ENCODE results near the gene IFT88. TPM values are rescaled to one million over a fixed set of nuclear protein-coding genes. Genes with fewer than 3 reads are reported as not detected.

Gene IFT88, protein sequence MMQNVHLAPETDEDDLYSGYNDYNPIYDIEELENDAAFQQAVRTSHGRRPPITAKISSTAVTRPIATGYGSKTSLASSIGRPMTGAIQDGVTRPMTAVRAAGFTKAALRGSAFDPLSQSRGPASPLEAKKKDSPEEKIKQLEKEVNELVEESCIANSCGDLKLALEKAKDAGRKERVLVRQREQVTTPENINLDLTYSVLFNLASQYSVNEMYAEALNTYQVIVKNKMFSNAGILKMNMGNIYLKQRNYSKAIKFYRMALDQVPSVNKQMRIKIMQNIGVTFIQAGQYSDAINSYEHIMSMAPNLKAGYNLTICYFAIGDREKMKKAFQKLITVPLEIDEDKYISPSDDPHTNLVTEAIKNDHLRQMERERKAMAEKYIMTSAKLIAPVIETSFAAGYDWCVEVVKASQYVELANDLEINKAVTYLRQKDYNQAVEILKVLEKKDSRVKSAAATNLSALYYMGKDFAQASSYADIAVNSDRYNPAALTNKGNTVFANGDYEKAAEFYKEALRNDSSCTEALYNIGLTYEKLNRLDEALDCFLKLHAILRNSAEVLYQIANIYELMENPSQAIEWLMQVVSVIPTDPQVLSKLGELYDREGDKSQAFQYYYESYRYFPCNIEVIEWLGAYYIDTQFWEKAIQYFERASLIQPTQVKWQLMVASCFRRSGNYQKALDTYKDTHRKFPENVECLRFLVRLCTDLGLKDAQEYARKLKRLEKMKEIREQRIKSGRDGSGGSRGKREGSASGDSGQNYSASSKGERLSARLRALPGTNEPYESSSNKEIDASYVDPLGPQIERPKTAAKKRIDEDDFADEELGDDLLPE
- 1 to 10 TPM; 2.8 to 3.2 (median 2.8) TPM for total RNA-seq

DNA sequence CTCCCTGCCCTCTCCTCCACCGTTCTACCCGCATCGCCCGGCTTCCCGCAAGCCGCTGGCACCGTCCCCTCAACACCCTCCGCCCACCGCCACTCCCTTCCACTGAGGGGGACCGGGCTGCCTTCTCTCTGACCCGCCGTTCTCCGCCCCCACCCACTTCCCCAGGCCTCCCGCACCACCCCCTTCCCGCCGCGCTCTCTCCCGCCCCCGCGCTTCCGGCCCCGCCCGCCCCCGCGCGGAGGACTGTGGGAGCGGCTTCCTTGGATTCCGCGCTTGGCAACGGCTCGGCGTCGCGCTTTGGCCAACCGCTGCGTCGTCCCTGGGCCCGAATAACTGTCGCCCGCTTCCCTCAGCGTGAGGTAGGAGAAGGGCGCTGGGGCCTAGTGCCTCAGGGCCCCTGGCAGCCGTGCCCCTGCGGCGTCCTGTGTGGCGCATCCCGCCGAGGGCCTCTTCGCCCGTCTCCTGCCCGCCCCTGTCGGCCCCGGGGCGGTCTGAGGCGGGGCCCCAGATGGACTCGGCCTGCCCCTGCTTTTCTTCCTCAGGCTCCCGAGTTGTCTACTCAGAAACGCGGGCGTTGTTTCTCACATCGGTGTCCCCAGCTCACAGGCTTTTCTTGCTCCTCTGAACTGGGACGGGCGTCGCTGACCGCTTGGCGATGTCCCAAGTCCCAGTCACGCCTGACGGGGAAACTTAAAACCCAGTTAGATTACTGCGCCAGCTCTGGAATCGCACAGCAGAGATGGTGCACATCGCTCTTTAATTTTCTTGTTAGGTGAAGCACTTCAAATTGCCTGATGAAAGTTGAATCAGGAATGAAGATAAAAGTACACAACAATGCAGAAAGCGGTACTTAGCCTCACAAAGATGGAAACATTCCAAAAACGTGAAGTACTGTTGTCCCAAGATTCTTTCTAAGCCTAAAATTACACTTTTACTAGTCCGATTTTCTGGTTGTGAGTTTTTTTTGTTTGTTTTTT is at the start of gene IFT88:
Gene IFT88 (plus strand): TSS at position 260 of the 977 bp plus-strand sequence. CDS start 7,229 bp downstream, outside the sequence.
- Mint-ChIP-seq H3K4me1 (ENCODE audit: low read depth) (peaks cover 21% of the 10 kb centered on the region), H3K36me3 (ENCODE audit: insufficient read depth) (no peaks in the 10 kb centered on the region), H3K4me3 (peak within 1 kb of the TSS; percentile 87), H3K27me3 (ENCODE audit: low read depth) (no peaks in the 10 kb centered on the region), H3K9me3 (peaks cover 8% of the 10 kb centered on the region)
- DNase-seq (peak; percentile 76), ATAC-seq (peak; percentile 86 to 91)

DNA sequence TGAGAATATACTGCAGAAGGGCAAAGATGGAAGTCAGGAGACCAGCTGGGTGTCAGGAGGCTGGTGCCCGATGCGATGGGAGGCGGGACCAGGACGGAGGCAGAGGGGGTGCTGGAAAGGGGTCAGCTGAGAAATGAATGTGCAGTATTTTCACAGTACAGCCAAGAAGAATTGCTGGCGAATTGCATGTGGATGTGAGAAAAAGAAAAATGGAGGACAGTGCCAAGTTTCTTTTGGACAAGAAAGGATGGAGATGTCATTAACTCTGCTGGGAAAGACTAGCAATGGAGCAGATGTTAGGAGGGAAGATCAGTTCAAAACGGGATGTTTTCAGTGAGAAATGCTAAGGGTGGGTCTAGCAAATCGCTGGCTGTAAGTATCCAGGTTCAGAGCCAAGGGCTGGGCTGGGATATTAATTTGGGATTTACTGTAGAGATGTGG is 48.3 kb upstream of the IFT88 start:
- Mint-ChIP-seq H3K4me3 (no peak overlapping the region), H3K4me1 (ENCODE audit: low read depth) (peaks cover 3% of the 10 kb centered on the region), H3K27me3 (ENCODE audit: low read depth) (no peaks in the 10 kb centered on the region), H3K36me3 (ENCODE audit: insufficient read depth) (no peaks in the 10 kb centered on the region), H3K9me3 (no peaks in the 10 kb centered on the region)
- no peak for DNase-seq
- no peak for ATAC-seq

DNA sequence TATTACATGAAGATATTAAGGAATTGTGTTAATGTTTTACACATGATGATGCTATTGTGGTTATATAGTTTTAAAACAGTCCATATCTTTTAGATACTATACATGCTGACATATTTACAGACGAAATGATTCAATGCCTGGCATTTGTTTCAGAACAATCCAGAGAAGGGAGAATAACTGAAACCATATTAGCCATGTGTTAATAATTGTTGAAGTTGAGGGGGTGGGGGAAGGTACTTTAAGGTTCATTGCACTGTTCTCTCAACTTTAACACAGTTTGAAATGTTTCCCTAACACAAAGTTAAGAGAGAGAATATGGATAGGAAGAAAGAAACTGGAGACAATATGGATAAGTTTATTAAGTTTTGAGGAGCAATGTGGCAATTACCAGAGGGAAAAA is 47.1 kb upstream of the IFT88 start:
- no peaks in the 10 kb centered on the region for H3K27me3 Mint-ChIP-seq (ENCODE audit: low read depth)
- no peak for ATAC-seq
- H3K4me1 Mint-ChIP-seq (ENCODE audit: low read depth) = peaks cover 7% of the 10 kb centered on the region
- H3K4me3 Mint-ChIP-seq = no peak overlapping the region
- H3K36me3 Mint-ChIP-seq (ENCODE audit: insufficient read depth) = no peaks in the 10 kb centered on the region
- no peak for DNase-seq
- no peaks in the 10 kb centered on the region for H3K9me3 Mint-ChIP-seq

DNA sequence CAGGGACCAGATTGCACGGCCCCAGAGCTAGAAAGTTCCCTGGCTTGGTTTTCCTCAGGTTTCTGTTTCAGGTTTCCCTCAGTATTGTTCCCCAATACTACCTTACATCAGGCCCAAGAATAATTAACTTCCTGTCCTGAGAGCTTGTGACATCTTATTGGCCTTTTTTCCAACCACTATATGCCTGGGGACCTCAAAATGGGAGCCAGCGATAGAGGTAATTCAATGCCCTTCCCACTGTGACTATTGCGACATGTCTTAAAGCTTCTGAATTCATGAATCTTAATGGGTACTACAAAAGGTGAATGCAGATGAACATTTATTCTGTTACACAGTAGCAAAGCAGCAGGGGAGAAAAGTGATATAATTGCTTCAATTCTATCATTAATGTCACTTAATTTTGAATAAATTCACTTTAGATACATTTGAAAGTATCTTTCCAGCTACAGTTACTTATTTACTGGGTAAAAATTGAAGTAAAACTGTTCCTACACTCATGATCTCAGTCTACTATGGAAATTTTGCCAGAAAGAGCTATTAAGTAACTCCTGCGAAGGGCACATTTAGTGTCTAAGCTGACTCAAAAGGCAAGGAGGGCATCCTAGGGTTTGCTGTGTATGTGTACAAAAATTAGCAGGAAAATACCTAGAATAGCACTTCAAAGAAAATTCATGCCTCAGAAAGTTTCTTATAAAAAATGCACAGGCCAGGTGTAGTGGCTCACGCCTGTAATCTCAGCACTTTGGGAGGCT is 45.4 kb upstream of the IFT88 start:
- Mint-ChIP-seq H3K27me3 (ENCODE audit: low read depth) (no peaks in the 10 kb centered on the region), H3K9me3 (no peaks in the 10 kb centered on the region), H3K4me1 (ENCODE audit: low read depth) (peaks cover 16% of the 10 kb centered on the region), H3K36me3 (ENCODE audit: insufficient read depth) (no peaks in the 10 kb centered on the region), H3K4me3 (no peak overlapping the region)
- DNase-seq (no peak), ATAC-seq (no peak)

DNA sequence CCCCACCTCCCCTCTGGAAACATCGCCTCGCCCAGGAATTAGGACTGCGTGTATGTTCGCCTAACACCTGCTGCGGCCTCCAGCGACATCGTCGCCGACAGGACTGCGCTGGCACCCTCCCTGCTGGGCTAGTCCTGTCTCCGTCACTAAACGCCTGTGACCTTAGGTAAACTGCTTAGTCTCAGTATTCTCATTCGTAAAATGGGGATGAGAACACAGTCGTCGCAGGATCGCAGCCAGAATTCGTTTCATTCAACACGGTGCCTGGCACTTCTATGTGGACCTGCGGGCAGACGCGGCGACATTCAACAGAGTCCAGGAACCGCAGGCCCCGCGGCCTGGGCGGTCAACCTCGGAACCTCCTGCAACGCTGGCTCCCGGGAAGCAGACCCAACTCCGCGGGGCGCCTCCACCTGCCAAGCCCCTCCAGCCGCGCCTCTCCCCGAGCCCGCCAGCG is 41.8 kb upstream of the IFT88 start:
- DNase-seq = no peak
- Mint-ChIP-seq H3K4me3 (peak overlapping the region; percentile 83), H3K27me3 (ENCODE audit: low read depth) (no peaks in the 10 kb centered on the region), H3K4me1 (ENCODE audit: low read depth) (peaks cover 26% of the 10 kb centered on the region), H3K9me3 (no peaks in the 10 kb centered on the region), H3K36me3 (ENCODE audit: insufficient read depth) (no peaks in the 10 kb centered on the region)
- peak; percentile 3 to 13 for ATAC-seq

DNA sequence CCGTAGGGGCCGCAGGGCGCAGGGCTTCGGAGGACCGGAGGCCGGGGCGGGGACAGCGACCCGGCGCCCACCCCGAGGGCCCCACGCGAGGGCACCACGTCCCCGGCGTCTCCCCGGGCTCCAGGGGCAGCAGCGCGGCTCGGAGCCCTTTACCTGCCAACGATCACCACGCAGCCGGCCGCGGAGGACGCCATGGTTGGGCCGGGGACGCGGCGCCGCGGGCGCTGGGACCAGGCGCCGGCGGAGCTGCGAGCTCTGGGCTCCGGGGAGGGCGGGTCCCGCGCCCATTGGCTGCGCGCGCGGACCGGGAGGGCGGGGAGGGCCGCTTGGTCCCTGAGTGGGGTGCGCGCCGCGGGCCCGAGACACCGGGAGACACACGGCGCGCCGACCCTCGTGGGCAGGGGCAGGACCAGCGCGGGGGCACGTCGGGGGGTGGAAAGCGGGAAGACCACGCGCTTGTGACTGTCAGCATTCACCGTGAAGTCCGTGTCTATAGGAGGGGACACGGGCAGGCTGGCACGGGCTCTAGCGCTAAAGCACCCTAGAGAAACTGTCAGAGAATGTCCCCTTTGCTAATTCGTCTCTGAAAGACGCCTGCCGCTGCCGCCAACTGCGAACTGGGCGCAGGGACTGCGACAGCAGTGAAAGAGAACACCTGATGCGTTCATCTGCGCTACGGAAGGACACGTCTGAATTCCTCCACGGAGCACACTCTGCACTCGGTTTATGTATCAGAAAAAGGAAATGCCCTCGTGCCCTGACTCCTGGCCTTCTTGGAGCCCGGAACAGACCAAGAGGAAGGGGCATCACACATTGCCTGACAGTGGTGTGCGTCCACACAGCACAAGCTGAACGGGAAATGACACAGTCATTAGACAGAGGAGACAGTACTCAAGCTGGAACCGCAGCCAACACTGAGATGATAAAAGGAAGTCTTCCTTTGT is 41.1 kb upstream of the IFT88 start, which contains the start of gene CRYL1:
Gene CRYL1 (minus strand): TSS at position 257 of the 944 bp plus-strand sequence. CDS start 63 bp downstream, at position 194.
- Mint-ChIP-seq H3K4me3 (peak within 1 kb of the TSS; percentile 89), H3K36me3 (ENCODE audit: insufficient read depth) (no peaks in the 10 kb centered on the region), H3K4me1 (ENCODE audit: low read depth) (peaks cover 26% of the 10 kb centered on the region), H3K27me3 (ENCODE audit: low read depth) (no peaks in the 10 kb centered on the region), H3K9me3 (no peaks in the 10 kb centered on the region)
- DNase-seq (peak; percentile 72), ATAC-seq (peak; percentile 94 to 95)

DNA sequence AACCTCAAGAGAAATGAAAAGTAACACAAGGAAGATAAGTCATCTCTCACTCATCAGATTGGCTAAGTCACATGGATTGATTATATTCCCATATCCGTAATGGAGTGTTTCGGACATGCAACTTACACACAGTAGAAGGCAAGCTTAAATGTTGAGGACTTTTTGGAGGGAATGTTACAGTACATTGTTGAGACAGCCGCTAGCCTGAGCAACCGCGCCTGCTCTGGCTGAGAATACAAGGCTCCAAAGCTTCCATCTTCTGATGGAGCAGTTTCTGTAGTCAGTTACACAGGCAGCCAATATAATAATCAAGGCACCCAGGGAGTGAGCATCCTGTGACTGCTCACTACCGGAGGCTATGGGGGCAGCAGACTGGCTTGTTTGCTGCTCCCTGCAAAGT is 40.3 kb upstream of the IFT88 start:
- ATAC-seq (no peak), DNase-seq (no peak)
- H3K36me3 Mint-ChIP-seq (ENCODE audit: insufficient read depth) = no peaks in the 10 kb centered on the region
- H3K9me3 Mint-ChIP-seq = no peaks in the 10 kb centered on the region
- H3K4me1 Mint-ChIP-seq (ENCODE audit: low read depth) = peaks cover 26% of the 10 kb centered on the region
- peaks cover 1% of the 10 kb centered on the region for H3K27me3 Mint-ChIP-seq (ENCODE audit: low read depth)
- peak overlapping the region; percentile 89 for H3K4me3 Mint-ChIP-seq

DNA sequence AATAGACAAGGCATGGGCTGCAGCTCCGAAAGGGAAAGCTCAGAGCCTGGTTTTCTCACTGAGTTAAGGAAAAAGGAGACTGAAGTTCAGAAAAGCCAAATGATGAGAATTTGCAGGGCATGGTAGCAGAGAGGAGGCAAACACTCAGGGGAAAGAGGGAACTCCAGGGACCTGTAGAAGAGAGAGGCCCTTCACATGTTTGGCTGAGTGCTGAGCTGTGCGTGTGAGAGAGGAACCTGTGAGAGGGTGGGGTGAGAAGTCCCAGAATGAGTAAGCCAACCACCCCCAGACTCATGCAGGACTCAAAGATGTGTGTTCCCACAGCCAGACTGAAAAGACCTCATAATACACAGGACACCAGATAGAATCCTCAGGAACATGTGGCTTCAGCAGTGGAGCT is 38.5 kb upstream of the IFT88 start:
- H3K9me3 Mint-ChIP-seq = no peaks in the 10 kb centered on the region
- peaks cover 3% of the 10 kb centered on the region for H3K27me3 Mint-ChIP-seq (ENCODE audit: low read depth)
- DNase-seq = no peak
- no peaks in the 10 kb centered on the region for H3K36me3 Mint-ChIP-seq (ENCODE audit: insufficient read depth)
- H3K4me3 Mint-ChIP-seq = no peak overlapping the region
- peaks cover 23% of the 10 kb centered on the region for H3K4me1 Mint-ChIP-seq (ENCODE audit: low read depth)
- ATAC-seq = peak in 1 of 2 donors; percentile 11

DNA sequence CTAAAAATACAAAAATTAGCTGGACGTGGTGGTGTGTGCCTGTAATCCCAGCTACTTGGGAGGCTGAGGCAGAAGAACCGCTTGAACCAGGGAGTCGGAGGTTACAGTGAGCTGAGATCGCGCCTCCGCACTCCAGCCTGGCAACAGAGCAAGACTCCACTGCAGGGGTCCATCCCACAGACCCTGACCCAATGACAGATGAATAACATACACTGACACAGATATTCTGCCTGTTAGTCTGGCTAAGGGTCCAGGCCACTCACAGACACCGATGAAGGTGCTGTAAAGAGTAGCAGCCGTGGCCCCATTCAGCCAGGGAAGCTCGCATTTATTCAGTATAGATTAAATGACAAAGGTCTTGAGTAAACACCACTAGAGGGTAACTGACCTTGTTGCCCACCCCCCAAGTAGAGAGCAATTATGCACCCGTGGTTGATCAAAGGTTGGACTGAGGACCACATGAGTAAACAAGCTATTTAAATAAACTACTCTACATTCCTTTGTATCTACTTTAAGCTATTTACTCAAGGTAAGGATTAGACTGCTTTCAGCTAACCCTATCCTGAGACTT is 32.8 kb upstream of the IFT88 start:
- no peak overlapping the region for H3K4me3 Mint-ChIP-seq
- no peak for DNase-seq
- H3K9me3 Mint-ChIP-seq = peaks cover 4% of the 10 kb centered on the region
- no peaks in the 10 kb centered on the region for H3K4me1 Mint-ChIP-seq (ENCODE audit: low read depth)
- no peak for ATAC-seq
- H3K27me3 Mint-ChIP-seq (ENCODE audit: low read depth) = peaks cover 3% of the 10 kb centered on the region
- no peaks in the 10 kb centered on the region for H3K36me3 Mint-ChIP-seq (ENCODE audit: insufficient read depth)

DNA sequence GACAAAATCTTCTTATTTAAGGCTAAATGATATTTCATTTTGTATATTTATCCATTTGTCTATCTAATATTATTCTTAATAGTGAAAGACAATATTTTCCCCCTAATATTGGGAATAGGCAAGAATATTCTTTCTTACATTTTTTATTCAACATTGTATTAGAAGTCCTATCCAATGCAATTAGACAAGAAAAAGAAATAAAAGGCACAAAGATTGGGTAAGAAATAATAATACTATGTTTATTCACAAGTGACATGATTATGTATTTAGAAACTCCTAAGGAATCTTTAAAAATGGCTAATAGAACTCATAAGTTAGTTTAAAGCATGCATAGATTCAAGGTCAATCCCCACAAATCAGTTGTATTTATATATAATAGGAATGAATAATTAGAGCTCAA is 30.0 kb upstream of the IFT88 start:
- H3K4me3 Mint-ChIP-seq = no peak overlapping the region
- ATAC-seq (no peak), DNase-seq (no peak)
- no peaks in the 10 kb centered on the region for H3K27me3 Mint-ChIP-seq (ENCODE audit: low read depth)
- H3K4me1 Mint-ChIP-seq (ENCODE audit: low read depth) = no peaks in the 10 kb centered on the region
- peaks cover 4% of the 10 kb centered on the region for H3K9me3 Mint-ChIP-seq
- no peaks in the 10 kb centered on the region for H3K36me3 Mint-ChIP-seq (ENCODE audit: insufficient read depth)

DNA sequence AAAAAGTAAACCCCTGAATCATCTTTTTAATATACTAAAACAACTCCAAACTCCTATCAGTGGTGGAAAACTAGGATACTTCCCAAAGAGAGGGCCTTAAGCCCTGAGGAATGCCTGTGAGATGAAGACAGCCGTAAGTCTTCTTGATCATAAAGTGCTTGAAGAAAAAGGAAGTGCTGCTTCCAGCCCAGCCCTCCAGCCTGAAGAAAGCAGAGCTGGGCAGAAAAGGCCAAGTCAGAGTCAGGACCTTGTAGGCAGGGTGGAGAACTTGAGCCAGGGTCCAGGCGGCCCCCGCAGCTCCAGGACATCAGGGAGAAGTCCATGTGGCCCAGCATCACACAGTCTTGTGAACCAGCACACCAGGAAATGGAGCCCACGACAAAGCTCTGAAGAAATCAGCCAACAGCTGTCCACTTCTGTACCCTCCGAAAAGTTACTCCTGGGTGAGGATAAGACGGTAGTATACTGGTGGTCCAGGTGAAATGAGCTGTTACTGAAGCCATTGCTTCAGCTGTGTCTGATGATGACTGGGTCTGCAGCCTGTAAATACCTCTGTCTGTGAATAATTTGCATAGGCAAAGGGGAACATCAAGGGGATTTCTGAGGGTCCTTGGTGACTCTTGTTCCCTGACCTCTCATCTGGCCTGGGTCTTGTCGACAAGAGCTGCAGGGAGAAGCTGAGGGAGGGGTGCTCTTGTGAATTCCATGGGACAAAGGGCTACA is 22.6 kb upstream of the IFT88 start:
- Mint-ChIP-seq H3K27me3 (ENCODE audit: low read depth) (no peaks in the 10 kb centered on the region), H3K4me1 (ENCODE audit: low read depth) (peaks cover 11% of the 10 kb centered on the region), H3K4me3 (no peak overlapping the region), H3K36me3 (ENCODE audit: insufficient read depth) (no peaks in the 10 kb centered on the region), H3K9me3 (no peaks in the 10 kb centered on the region)
- DNase-seq (no peak), ATAC-seq (no peak)

DNA sequence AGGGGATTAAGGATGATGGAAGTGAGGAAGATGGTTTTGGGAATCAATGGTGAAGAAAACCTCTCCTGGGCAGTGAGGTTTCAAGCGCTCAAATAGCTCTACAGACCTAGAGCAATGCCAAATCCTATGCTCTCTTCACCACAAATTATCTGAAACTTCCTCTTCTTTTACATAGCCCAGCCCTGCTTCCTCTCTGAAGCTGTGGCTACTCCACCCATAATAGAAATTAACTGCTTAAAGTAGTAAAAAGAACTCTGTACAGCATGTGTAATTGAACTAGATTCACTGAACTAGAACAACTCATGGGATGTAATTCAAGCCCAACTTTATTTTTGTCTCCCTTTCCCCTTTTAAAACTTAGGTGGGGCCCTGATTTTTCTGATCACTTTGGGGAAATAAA is 20.4 kb upstream of the IFT88 start:
- H3K36me3 Mint-ChIP-seq (ENCODE audit: insufficient read depth) = no peaks in the 10 kb centered on the region
- no peaks in the 10 kb centered on the region for H3K9me3 Mint-ChIP-seq
- H3K4me3 Mint-ChIP-seq = no peak overlapping the region
- ATAC-seq (no peak), DNase-seq (no peak)
- H3K27me3 Mint-ChIP-seq (ENCODE audit: low read depth) = no peaks in the 10 kb centered on the region
- H3K4me1 Mint-ChIP-seq (ENCODE audit: low read depth) = peaks cover 13% of the 10 kb centered on the region
